Fibroblast of pulmonary artery (primary cell): ENCODE data around the gene NOS1.

Experiments
- DNase-seq: peaks from one replicate; pipeline ENCODE4 v3.0.0-alpha.2; 2010; ENCODE audit warnings: low read depth
- H3K4me3 ChIP-seq: replicated peaks from 2 replicates; pipeline ENCODE4 v1.5.1; 2011; ENCODE audit warnings: low read depth, mild to moderate bottlenecking, control low read depth, low read length, moderate library complexity
- TF ChIP-seq, protein P1 (sequence below): IDR thresholded peaks from 2 replicates; pipeline ENCODE4 v1.5.1; 2011; ENCODE audit warnings: mild to moderate bottlenecking, control low read depth, low read length, inconsistent platforms; ENCODE audit errors: missing control alignments

Gene NOS1

DNA sequence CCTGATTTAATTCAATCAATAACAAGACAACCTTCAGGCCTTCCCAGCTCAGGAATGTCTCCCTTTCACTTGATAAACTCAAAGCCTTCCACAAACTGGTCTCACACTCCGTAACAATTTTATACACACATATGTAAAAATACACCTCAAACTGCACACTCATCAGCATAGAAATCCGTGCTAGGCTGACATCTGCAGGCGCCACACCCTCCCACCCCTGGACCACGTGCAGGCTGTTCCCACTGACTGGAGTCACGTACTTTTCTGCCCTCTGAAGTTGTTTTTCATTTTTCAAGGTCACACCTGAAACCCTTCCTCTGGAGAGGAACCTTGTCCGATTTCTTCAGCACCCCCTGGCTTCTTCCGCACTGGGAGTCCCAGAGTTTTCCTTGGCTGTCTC is 198.8 kb downstream of the NOS1 start:
- H3K4me3 ChIP-seq = no peak overlapping the region
- TF ChIP-seq, protein P1, sequence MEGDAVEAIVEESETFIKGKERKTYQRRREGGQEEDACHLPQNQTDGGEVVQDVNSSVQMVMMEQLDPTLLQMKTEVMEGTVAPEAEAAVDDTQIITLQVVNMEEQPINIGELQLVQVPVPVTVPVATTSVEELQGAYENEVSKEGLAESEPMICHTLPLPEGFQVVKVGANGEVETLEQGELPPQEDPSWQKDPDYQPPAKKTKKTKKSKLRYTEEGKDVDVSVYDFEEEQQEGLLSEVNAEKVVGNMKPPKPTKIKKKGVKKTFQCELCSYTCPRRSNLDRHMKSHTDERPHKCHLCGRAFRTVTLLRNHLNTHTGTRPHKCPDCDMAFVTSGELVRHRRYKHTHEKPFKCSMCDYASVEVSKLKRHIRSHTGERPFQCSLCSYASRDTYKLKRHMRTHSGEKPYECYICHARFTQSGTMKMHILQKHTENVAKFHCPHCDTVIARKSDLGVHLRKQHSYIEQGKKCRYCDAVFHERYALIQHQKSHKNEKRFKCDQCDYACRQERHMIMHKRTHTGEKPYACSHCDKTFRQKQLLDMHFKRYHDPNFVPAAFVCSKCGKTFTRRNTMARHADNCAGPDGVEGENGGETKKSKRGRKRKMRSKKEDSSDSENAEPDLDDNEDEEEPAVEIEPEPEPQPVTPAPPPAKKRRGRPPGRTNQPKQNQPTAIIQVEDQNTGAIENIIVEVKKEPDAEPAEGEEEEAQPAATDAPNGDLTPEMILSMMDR = no peak
- DNase-seq = no peak

DNA sequence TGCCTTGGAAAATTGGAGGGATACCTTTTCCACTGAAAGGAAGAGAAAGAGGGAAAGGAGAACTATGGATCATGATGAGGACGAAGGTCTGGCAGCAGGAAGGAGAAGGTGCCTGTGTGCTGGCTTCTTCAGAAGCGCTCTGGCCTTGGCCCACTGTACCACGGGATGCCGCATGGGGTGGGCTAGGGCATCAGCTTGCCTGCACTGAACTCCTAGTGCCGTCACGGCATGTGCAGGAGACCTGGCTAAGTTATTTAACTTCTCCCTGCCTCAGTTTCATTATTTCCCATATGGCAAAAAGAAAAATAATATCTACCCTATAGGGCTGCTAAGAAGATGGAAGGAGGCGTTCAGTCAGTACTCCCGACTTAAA is 199.3 kb downstream of the NOS1 start:
- H3K4me3 ChIP-seq = no peak overlapping the region
- TF ChIP-seq, protein P1 = no peak
- no peak for DNase-seq

DNA sequence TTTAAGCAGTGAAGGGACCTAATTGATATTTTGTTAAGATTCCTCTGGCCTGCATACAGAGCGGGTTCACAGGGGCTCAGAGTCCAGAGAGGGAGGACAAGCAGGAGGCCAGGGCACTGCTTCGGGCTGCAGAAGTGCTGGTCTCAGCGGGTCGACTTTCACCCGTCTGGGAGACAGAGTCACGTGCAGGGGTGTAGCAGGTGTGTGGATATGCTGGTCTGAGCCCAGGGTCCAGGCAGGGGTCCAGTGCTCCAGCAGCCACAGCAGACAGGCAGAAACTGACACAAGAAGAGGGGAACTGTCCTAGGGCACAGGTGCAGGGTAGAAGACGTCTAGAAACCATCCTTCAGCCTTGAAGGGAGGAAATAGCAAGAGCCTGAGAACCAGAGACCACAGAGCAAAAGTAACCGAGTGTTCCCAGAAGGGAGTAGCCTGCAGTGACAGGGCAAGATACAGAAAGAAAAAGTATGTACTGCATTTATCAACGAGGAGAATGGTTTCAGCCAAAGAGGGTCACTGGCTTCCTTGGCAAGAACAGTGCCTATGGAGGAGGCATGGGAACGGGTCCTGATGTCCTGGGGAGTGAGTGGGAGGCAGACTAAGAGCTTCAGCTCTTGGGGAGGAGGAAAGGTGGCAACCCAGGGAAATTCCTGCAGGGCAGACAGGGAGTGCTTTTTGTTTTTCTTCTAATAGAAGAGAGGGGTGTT is 199.8 kb downstream of the NOS1 start:
- no peak overlapping the region for H3K4me3 ChIP-seq
- DNase-seq = peak; percentile 42
- TF ChIP-seq, protein P1 = no peak

DNA sequence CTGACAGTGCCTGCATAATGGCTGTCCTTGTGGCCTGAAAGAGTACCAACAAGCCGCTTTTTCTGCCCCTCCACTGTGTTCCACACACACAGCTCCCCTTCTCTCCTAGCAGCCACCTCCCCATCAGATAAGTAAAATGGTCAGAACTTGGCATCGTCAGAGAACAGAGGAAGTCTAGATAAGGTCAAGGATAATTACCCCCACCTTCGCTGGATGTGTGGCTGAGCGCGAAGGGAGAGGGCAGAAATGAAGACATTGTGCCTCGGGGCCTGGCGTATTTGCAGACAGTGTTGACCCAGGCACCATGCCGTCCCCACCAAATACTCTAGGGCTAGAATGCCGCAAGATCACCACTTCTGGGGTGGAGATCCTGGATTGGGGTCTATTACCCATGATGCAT is 201.8 kb downstream of the NOS1 start:
- TF ChIP-seq, protein P1 = no peak
- no peak for DNase-seq
- no peak overlapping the region for H3K4me3 ChIP-seq

DNA sequence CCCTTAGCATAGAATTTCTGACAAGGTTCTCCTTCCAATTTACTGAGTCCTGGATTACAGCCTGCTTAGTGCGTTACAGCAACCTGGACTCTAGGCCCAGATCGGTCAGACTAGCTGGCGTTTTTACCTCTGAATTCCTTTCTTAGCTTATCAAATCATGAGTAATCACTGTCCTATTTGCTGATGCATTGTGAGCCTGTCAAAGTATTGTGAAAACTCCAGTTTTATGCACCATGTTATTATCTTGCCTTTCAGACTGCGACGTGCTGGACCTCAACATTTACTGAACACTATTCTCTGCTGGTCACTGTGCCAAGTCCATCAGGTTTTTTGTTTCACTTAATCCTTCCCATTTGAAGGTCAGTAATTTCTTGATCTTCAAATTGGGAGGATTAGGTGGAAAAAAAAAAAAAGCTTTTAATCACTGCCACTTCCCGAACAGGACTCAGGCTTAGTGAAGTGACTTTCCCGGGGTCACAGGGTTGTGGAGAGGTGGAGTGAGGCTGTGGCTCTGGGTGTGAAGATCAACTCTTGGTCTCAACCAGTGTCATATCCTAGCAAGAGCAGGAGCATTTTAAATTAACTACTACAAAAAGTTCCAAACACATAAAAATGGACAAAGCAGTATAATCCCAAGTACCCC is 202.4 kb downstream of the NOS1 start:
- peak; percentile 61 for DNase-seq
- no peak overlapping the region for H3K4me3 ChIP-seq
- TF ChIP-seq, protein P1 = no peak
